GM13977 (cell line): ENCODE results near the gene DGCR2.

Experiments
- DNase-seq: peaks from one replicate; pipeline ENCODE4 v3.0.0; 2012; ENCODE audit warnings: low spot score
- CTCF ChIP-seq: IDR thresholded peaks from 2 replicates; pipeline ENCODE4 v1.5.1; 2012; ENCODE audit warnings: mild to moderate bottlenecking, control low read depth; ENCODE audit not compliant: insufficient read depth; ENCODE audit errors: extremely low read depth, missing control alignments
- in situ Hi-C: fragments of 300-500 bp; cut with MboI; formaldehyde crosslinking; loops from one replicate; pipeline ENCODE4 v1.12.0; 2022; ENCODE audit warnings: low sequenced_read_pairs, low pct_unique_long_range_greater_than_20kb, mixed read lengths, inconsistent platforms; ENCODE audit not compliant: unreplicated experiment

The DGCR2 gene

DNA sequence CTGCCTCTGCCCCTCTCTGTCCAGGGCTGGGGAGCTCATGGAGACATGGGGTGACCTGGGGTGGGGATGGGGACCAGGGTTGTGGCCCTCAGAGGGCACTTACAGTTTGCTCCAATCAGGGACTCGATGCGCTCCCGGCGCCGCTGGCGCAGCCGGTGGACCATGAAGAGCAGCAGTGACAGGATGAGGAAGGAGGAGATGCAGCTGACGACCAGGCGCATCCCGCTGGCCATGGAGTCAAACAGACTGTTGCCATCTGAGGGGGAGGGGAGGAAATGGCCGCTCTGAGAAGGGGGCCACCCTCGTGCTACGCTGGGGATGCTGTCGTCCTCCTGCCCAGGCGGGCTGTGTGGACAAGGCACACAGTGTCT, 80.5 kb downstream of the DGCR2 start:
- in situ Hi-C loops = no loop called here
- TF ChIP-seq CTCF = no peak
- DNase-seq = no peak

DNA sequence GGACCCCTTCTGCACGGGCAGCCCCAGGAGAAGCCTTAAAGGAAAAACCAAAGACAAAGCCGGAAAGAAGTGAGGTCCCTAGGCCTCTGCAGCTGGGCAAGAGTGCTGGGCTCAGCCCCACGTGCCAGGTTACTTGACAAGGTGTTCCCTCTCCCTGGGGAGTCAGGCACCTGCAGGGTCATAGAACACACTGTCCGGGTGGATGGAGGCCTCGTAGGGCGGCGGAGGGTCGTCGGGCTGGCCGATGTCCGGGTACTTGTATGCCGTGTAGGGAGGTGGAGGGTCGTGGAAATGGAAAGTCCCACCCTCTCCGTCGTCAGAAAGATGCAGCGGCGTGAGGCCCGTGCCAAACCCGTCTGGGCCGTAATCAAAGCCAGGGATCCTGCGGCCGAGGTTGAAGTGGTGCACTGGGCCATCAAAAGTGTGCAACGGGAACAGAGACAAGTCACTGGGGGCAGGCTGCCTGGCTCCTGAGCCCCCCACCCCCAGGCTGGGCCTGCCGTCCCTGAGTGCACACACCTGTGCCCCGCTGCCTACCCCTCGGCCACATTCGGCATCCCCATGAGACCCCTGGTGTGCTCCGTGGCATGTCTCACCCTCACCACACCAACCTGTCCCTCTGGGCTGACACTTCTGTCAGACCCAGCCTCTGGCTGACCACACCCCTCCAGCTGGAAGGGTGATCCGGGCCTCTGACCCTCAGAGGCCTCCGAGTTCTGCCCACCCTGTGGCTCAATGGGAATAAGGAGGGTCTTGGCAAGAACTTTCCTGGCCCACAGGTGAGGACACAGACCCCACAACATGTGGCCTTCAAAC, 81.1 kb downstream of the DGCR2 start:
- in situ Hi-C loops = no loop called here
- no peak for TF ChIP-seq CTCF
- no peak for DNase-seq

DNA sequence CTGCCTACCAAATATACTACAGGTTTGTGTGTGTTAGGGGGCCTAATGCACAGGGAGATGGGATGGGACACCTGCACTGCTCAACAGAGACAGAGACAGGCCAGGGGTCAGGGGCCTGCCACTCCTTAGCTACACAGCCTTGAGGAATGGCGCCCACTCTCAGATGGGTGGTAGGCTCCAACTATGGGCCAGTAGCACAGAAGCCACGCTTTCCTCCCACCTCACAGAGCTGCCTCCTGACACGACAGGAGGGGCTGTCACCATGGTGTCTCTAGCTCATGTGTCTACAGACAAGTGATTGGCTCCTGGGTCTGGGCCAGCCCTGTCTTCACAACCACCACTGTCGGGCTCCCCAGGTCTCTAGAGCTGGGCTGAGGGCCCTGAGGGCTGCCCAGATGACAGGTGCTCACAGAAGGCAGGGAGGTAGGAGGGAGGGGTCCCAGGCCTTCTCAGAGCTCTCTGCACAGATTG, 81.8 kb downstream of the DGCR2 start:
- no peak for TF ChIP-seq CTCF
- DNase-seq = no peak
- in situ Hi-C loops = no loop called here

GRCh38 chr22:19039796-19040280, 82.4 kb downstream of the DGCR2 start:
- DNase-seq = no peak
- no peak for TF ChIP-seq CTCF
- in situ Hi-C loops = no loop called here

- no peak for TF ChIP-seq CTCF
- DNase-seq = no peak
- in situ Hi-C loops = no loop called here
Measured at GRCh38 chr22:19039448-19039780, 82.8 kb downstream of the DGCR2 start.

DNA sequence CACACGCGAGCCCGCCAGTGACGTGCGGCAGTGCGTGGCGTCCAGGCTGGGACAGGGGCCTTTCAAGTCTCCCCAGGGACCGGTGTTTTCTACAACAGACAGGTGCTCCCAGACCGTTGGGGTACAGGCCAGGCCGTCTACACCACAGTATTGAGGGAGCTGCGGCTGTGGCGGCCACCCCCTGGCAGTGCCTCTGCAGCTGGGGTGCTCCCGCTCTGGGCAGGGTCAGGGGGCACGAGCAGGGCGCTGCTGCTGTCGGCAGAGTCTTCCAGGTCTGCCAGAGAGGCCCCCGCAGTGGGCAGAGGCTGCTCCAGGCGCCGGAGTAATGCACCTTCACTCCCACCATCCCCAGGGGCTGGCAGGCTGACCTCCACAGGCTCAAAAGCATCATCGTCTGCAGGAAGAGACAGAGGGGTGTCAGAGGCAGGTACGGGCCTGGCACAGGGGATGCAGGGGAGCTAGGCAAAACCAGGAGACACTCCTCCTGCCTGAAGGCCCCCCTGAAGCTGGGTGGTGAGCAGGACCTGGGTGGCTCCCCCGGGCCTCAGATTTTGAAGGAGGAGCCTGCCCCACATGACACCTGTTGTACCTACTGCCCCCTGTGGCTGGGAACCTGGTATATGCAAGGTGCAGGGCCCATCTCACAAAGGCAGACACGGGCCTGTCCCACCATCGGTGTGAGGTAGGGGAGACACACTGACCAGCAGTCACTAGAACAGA, 83.3 kb downstream of the DGCR2 start:
- in situ Hi-C loops = no loop called here
- DNase-seq = no peak
- peak; percentile 3 for TF ChIP-seq CTCF
